Stimulated activated CD4-positive, alpha-beta T cell treated with anti-CD3 and anti-CD28 coated beads, Interleukin-1b, Interleukin-23, amount 100 ng/mL, for 1 hour (primary cell): Measurements from ENCODE around the gene RAG2.
A peak's percentile ranks its signal among the peaks of the same experiment; 100 is the strongest.
"Not testable (repeated sequence)": the region's sequence is repeated elsewhere in the genome, so short reads cannot be mapped to it uniquely, and the experiment has no call there.

Experiments used
- DNase-seq, 2 donors: peaks; one replicate each; pipeline ENCODE4 v3.0.0-alpha.2; 2020; ENCODE audit warnings: low read depth in 2 of 2

Gene RAG2

GRCh38 chr11:36600180-36600579 is 2.1 kb upstream of the RAG2 start:
- DNase-seq = no peak

GRCh38 chr11:36596880-36597279 is 1.2 kb downstream of the RAG2 start:
- no peak for DNase-seq

DNA sequence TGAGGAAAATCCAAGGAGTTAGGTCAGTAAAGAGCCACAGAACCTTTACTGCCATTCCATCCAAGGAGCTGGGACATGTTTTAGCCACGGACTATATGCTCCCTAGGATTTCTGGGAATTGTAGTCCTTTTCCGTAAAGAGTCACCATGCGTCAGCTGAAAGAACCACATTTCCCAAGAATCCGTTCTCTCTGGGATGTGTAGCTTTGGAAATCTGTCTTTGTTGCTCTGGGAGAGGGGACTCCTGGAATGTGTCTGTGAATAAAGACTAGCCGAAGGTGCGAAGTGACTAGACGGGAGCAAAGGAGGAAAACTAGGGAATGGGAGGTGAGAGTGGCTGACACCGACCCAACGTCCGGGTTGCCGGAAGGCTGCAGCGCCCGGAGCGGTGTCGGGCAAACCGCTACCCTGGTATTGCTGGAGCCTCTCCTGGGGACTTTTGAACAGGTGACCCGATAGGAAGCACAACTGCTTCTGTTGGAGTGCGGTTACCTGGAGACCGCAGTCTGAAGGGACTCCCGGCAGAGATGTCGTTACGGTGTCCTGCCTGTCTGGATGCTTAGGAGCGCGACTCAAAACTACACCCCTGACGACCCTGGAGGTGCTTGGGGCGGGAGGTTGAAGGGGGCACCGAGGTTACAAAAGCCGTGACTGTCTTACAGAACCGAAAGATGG is 3.6 kb downstream of the RAG2 start, which contains the start of gene IFTAP:
Gene IFTAP, plus strand, starts transcription at position 187 of the 674 bp plus-strand sequence. CDS start 15,602 bp downstream, outside the sequence.
- no peak for DNase-seq

DNA sequence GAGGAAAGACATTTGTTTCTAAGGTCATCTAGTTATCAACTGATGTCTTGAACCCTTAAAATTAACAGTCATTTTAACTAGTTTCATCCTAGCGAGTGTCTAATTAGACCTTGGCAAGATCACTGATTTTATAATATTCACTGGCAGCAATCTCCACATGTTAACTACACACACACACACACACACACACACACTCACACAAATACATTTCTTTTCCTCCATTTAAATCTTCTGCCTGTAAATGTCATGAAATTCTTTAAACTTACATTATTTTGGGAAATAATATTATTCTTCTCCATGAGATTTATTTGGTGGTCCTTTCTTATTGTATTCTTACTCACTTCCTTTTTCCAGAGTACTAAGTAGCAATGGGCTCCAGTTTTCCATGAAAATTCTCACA is 6.6 kb downstream of the RAG2 start:
- DNase-seq = no peak

DNA sequence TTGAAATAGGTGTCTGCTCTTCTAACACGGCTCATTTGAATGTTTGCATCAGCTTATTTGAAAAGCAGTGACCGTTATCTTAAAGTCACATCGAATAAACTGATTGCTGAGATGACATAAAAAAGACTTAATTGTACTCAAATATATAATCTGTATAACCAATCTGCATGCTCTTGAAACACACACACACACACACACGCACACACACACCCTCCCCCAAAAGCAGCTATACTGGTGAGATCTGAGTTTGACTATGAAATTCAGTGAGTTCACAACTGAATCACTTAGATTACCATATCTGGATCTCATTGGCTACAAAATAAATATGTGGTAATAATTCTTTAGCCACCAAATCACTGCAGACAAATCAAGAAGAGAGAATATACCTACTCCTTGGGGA is 7.5 kb downstream of the RAG2 start:
- no peak for DNase-seq

DNA sequence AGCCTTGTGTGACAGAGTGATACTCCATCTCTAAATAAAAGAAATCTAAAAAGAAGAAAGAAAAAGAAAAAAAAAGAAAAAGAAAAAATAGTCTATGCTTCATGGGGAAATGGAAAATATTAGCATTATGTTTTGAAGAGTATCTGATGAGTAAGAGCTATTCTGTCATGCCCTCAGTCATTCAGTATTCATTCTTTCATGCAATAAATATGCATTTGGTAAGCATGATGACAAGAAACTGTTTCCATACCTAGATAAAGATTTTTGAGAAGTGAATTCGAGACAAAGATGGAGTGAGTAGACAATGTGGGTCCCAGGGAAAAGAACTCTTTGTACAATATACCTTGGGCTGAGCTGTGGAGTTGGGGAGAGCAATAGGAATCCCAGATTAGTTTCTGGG is 9.9 kb downstream of the RAG2 start:
- no peak for DNase-seq

- DNase-seq = no peak
Measured at GRCh38 chr11:36586543-36586942, 11.5 kb downstream of the RAG2 start.

DNA sequence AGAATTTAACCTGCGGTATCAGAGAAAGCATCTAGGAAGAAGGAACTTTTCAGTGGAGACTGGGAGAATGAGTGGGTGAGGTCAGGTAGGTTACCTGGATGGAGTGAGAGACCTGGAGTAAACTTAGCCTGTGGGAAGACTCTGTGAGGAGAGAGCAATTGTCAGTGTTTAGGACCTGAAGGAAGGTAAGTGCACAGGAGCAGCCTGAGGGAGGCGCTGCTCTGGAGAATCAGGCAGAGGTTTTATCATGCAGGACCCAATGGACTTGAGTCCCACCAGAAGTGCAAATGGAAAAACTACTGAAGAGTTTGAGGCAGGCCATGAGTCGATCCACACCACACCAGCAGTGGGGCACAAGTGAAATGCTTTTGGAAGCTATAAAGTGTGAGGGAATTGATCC is 14.4 kb downstream of the RAG2 start:
- no peak for DNase-seq

- DNase-seq = no peak
Measured at GRCh38 chr11:36581536-36581935, 16.5 kb downstream of the RAG2 start.

DNA sequence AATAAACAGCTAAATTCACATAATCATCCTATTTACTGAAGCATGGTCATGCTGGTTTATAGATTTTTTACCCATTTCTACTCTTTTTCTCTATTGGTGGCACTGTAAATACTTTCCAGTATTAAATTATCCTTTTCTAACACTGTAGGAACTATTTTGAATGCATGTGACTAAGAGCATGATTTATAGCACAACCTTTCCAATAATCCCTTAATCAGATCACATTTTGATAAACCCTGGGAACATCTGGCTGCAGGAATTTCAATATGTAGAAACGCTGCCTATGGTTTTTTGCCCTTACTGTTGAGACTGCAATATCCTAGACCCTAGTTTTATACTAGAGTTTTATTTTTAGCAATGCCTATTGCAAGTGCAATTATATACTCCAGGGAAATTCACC is 19.6 kb downstream of the RAG2 start:
- DNase-seq = no peak

- DNase-seq = no peak
Measured at GRCh38 chr11:36577859-36578258, 20.2 kb downstream of the RAG2 start.

- no peak for DNase-seq
Measured at GRCh38 chr11:36577373-36577772, 20.7 kb downstream of the RAG2 start.

GRCh38 chr11:36574486-36574885 is 23.6 kb downstream of the RAG2 start:
- DNase-seq = no peak

DNA sequence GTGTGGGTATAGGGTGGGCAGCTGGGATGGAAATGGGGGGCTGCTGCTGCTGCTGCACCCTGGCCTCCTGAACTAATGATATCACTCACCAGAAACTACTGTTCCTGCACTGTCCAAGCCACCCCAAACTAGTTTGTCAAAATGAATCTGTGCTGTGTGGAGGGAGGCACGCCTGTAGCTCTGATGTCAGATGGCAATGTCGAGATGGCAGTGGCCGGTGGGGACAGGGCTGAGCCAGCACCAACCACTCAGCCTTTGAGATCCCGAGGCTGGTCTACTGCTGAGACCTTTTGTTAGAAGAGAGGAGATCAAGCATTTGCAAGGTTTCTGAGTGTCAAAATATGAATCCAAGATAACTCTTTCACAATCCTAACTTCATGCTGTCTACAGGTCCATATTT is 28.9 kb downstream of the RAG2 start:
- DNase-seq = no peak

DNA sequence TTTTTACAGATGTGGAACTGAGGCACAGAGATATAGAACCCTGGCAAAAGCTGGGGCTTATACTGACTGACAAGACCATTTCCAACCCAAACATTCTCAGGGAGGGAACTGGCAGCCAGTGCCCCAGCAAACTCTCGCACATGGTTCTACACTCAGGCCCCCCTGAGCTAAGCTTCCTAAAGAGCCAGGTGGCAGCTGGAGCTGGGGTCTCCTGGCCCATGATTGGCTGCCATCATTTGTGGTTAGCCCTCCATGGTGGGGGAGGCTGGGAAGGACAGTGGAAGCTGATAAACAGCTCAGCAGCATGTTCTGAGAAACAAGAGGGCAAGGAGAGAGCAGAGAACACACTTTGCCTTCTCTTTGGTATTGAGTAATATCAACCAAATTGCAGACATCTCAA is 30.3 kb downstream of the RAG2 start, which contains the start of gene RAG1:
Gene RAG1, plus strand, starts transcription at position 314 of the 400 bp plus-strand sequence. CDS start 5,298 bp downstream, outside the sequence.
- no peak for DNase-seq

- DNase-seq = no peak
Measured at GRCh38 chr11:36566407-36567053, 31.5 kb downstream of the RAG2 start.

DNA sequence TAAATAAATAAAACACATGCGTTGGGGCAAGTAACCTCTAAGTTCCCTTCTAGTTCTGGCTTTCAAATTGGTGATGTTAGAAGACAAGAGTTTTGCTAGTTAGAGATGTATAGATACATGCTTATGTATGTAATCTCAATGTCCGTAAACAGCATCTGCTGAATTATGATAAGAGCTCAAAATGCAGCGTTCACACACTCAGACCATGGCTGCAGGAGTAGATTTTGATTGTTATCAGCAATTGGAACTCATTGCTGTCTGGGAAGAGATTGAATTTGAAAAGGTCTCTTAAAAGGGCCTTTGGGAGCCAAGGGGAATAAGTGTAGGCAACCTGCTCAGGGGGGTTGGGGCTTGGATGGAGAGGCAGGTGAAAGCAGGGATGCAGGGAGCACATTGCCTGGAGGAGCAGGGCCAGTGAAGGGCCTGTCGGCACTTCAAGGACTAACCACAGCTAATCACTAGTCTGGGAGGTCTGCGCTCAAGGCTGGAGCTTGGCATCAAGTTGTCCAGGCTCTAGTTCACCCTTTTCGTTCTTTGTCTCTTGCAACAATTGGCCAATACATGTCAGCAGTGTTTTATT is 32.9 kb downstream of the RAG2 start:
- DNase-seq = no peak

DNA sequence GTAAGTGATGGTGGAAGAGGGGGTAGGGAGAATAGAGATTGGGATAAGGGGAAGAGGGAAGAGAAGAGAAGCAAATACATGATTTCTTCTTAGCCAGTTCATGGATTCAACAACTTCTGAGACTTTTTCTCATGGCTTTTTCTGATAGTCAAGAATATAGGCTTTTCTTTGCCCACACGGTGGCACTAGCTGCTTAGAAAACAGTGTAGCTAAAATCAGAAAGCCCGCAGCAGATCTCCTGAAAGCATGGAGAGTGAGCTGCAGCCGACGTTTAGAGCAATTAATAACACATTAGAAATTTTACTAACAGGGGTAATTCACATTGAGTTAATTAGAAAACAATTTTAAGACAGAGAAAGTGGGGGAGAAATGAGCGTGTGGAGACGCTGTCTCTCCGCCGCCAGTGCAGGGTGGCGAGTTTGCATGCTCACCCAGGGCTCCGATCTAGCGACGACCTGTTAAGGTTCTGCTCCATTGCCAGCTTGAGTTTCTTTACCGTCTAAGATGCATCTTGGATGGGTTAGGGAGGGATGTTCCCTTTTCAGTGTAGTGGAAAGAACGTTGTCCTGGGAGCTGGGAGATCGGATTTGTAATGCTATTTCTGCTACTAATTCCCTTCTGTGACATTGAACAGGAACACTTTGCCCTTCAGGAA is 33.5 kb downstream of the RAG2 start:
- DNase-seq = peak in 1 of 2 donors; percentile 19

GRCh38 chr11:36558571-36559413 is 39.2 kb downstream of the RAG2 start:
- DNase-seq = no peak

DNA sequence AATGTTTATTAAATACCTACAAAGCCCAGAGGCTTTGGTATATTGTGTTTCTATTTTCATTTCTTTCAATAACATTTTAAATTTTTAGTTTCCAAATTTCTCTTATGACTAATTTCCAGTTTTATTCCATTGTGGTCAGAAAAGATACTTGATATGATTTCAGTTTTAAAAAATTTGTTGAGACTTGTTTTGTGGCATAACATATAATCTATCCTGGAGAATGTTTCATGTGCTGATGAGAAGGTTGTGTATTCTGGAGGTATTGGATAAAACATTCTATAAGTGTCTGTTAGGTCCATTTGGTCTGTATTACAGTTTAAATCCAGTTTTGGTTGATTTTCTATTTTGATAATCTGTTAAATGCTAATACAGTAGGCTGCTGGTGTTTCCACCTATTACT is 40.0 kb downstream of the RAG2 start:
- no peak for DNase-seq

DNA sequence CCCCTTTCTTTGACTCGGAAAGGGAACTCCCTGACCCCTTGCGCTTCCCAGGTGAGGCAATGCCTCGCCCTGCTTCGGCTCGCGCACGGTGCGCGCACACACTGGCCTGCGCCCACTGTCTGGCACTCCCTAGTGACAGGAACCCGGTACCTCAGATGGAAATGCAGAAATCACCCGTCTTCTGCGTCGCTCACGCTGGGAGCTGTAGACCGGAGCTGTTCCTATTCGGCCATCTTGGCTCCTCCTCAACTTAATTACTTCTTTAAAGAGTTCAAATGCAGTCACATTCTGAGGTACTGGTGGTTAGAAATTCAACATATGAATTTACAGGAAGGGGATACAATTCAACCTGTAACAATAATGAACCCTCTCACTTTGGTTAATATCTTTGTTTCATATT is 40.6 kb downstream of the RAG2 start:
- DNase-seq = not testable (repeated sequence)
